Measurements from ENCODE around the gene CFAP97D2.
A peak's percentile ranks its signal among the peaks of the same experiment; 100 is the strongest.
"Not testable (repeated sequence)": the region's sequence is repeated elsewhere in the genome, so short reads cannot be mapped to it uniquely, and the experiment has no call there.

The CFAP97D2 gene

GRCh38 chr13:114251639-114252440, 72.8 kb downstream of the CFAP97D2 start:
- H3K9me3 Mint-ChIP-seq, H3K27me3 Mint-ChIP-seq, H3K4me1 Mint-ChIP-seq, ATAC-seq, H3K4me3 Mint-ChIP-seq, H3K27ac Mint-ChIP-seq: not testable (repeated sequence)
- peaks cover 55% of the 10 kb centered on the region for H3K36me3 Mint-ChIP-seq

- Mint-ChIP-seq H3K27me3 (no peaks in the 10 kb centered on the region), H3K9me3 (no peaks in the 10 kb centered on the region), H3K4me1 (peaks cover 31% of the 10 kb centered on the region), H3K4me3 (no peak overlapping the region), H3K36me3 (peaks cover 58% of the 10 kb centered on the region), H3K27ac (peak overlapping the region; percentile 2)
- ATAC-seq: no peak
Measured at GRCh38 chr13:114256547-114256946, 77.5 kb downstream of the CFAP97D2 start.

GRCh38 chr13:114257014-114257413, 78.0 kb downstream of the CFAP97D2 start:
- Mint-ChIP-seq H3K36me3 (peaks cover 60% of the 10 kb centered on the region), H3K4me3 (no peak overlapping the region), H3K27ac (no peak overlapping the region), H3K4me1 (peaks cover 33% of the 10 kb centered on the region), H3K27me3 (no peaks in the 10 kb centered on the region), H3K9me3 (no peaks in the 10 kb centered on the region)
- ATAC-seq: no peak

GRCh38 chr13:114258589-114258988, 79.5 kb downstream of the CFAP97D2 start:
- Mint-ChIP-seq H3K27me3 (no peaks in the 10 kb centered on the region), H3K27ac (no peak overlapping the region), H3K4me1 (peaks cover 48% of the 10 kb centered on the region), H3K4me3 (no peak overlapping the region), H3K36me3 (peaks cover 72% of the 10 kb centered on the region), H3K9me3 (no peaks in the 10 kb centered on the region)
- no peak for ATAC-seq

GRCh38 chr13:114259374-114259773, 80.3 kb downstream of the CFAP97D2 start:
- H3K36me3 Mint-ChIP-seq: peaks cover 68% of the 10 kb centered on the region
- no peak overlapping the region for H3K4me3 Mint-ChIP-seq
- H3K4me1 Mint-ChIP-seq: peaks cover 52% of the 10 kb centered on the region

GRCh38 chr13:114259974-114260373, 80.9 kb downstream of the CFAP97D2 start:
- peak overlapping the region; percentile 74 for H3K27ac Mint-ChIP-seq
- H3K4me3 Mint-ChIP-seq: no peak overlapping the region
- H3K27me3 Mint-ChIP-seq: no peaks in the 10 kb centered on the region
- peaks cover 52% of the 10 kb centered on the region for H3K4me1 Mint-ChIP-seq
- ATAC-seq: no peak
- H3K36me3 Mint-ChIP-seq: peaks cover 62% of the 10 kb centered on the region
- no peaks in the 10 kb centered on the region for H3K9me3 Mint-ChIP-seq

More at GRCh38 chr13:114259374-114259773, 80.3 kb downstream of the CFAP97D2 start:
- Mint-ChIP-seq H3K27ac (no peak overlapping the region), H3K27me3 (no peaks in the 10 kb centered on the region), H3K9me3 (no peaks in the 10 kb centered on the region)
- no peak for ATAC-seq

- peak overlapping the region; percentile 74 for H3K27ac Mint-ChIP-seq
- no peaks in the 10 kb centered on the region for H3K9me3 Mint-ChIP-seq
- H3K4me3 Mint-ChIP-seq: peak overlapping the region; percentile 14
- H3K4me1 Mint-ChIP-seq: peaks cover 52% of the 10 kb centered on the region
- H3K27me3 Mint-ChIP-seq: no peaks in the 10 kb centered on the region
- peak; percentile 67 for ATAC-seq
- H3K36me3 Mint-ChIP-seq: peaks cover 62% of the 10 kb centered on the region
Measured at GRCh38 chr13:114260814-114261213, 81.8 kb downstream of the CFAP97D2 start.

GRCh38 chr13:114261328-114261965, 82.4 kb downstream of the CFAP97D2 start:
- no peak for ATAC-seq
- Mint-ChIP-seq H3K27ac (peak overlapping the region; percentile 74), H3K27me3 (no peaks in the 10 kb centered on the region), H3K36me3 (peaks cover 62% of the 10 kb centered on the region), H3K9me3 (no peaks in the 10 kb centered on the region), H3K4me1 (peaks cover 47% of the 10 kb centered on the region), H3K4me3 (peak overlapping the region; percentile 14)

GRCh38 chr13:114263578-114263977, 84.5 kb downstream of the CFAP97D2 start:
- H3K36me3 Mint-ChIP-seq: peaks cover 71% of the 10 kb centered on the region
- peaks cover 50% of the 10 kb centered on the region for H3K4me1 Mint-ChIP-seq
- H3K9me3 Mint-ChIP-seq: peaks cover 3% of the 10 kb centered on the region
- ATAC-seq: peak; percentile 53
- H3K27ac Mint-ChIP-seq: peak overlapping the region; percentile 21
- peak overlapping the region; percentile 56 for H3K4me3 Mint-ChIP-seq
- no peaks in the 10 kb centered on the region for H3K27me3 Mint-ChIP-seq

- ATAC-seq, H3K27me3 Mint-ChIP-seq, H3K4me3 Mint-ChIP-seq, H3K27ac Mint-ChIP-seq, H3K9me3 Mint-ChIP-seq: not testable (repeated sequence)
- peaks cover 50% of the 10 kb centered on the region for H3K4me1 Mint-ChIP-seq
- H3K36me3 Mint-ChIP-seq: peaks cover 74% of the 10 kb centered on the region
Measured at GRCh38 chr13:114264313-114264712, 85.3 kb downstream of the CFAP97D2 start.

- H3K4me1 Mint-ChIP-seq: peaks cover 42% of the 10 kb centered on the region
- no peaks in the 10 kb centered on the region for H3K27me3 Mint-ChIP-seq
- H3K36me3 Mint-ChIP-seq: peaks cover 74% of the 10 kb centered on the region
- no peak overlapping the region for H3K27ac Mint-ChIP-seq
- no peak overlapping the region for H3K4me3 Mint-ChIP-seq
- peaks cover 3% of the 10 kb centered on the region for H3K9me3 Mint-ChIP-seq
- ATAC-seq: no peak
Measured at GRCh38 chr13:114264886-114265611, 86.0 kb downstream of the CFAP97D2 start.

GRCh38 chr13:114266241-114266640, 87.2 kb downstream of the CFAP97D2 start:
- Mint-ChIP-seq H3K4me3 (no peak overlapping the region), H3K9me3 (peaks cover 3% of the 10 kb centered on the region), H3K27ac (no peak overlapping the region), H3K36me3 (peaks cover 71% of the 10 kb centered on the region), H3K4me1 (peaks cover 31% of the 10 kb centered on the region), H3K27me3 (no peaks in the 10 kb centered on the region)
- no peak for ATAC-seq

GRCh38 chr13:114268344-114269280, 89.6 kb downstream of the CFAP97D2 start:
- Mint-ChIP-seq H3K4me3 (no peak overlapping the region), H3K27ac (peak overlapping the region; percentile 61), H3K9me3 (peaks cover 3% of the 10 kb centered on the region), H3K36me3 (peaks cover 71% of the 10 kb centered on the region), H3K4me1 (peaks cover 10% of the 10 kb centered on the region), H3K27me3 (no peaks in the 10 kb centered on the region)
- no peak for ATAC-seq

- Mint-ChIP-seq H3K27ac (peak overlapping the region; percentile 30), H3K4me1 (peaks cover 7% of the 10 kb centered on the region), H3K9me3 (peaks cover 3% of the 10 kb centered on the region), H3K27me3 (no peaks in the 10 kb centered on the region), H3K36me3 (peaks cover 72% of the 10 kb centered on the region), H3K4me3 (no peak overlapping the region)
- no peak for ATAC-seq
Measured at GRCh38 chr13:114269281-114269770, 90.3 kb downstream of the CFAP97D2 start.

All from stimulated activated memory B cell treated with anti-CD40 and anti-IgM and Interleukin-4, amounts not matched to agents 10 μg/mL and 1 μg/mL and 100 μg/mL, for 72 hours (primary cell).